K562 (cell line): ENCODE measurements around the gene IQCN. TPM values are rescaled to one million over a fixed set of nuclear protein-coding genes. Genes with fewer than 3 reads are reported as not detected.

Experiments
- ESRRA ChIP-seq: fragments of 450-650 bp; IDR thresholded peaks from 2 replicates; pipeline ENCODE4 v1.6.1; 2014; ENCODE audit warnings: low read depth, mild to moderate bottlenecking, moderate library complexity, borderline replicate concordance
- ETV6 ChIP-seq, 3 experiments: fragments of 150-350 bp in 1 of 3; sonication (generic) in 1 of 3; formaldehyde crosslinking in 1 of 3; IDR thresholded peaks; 2 replicates each; pipeline versions ENCODE4 v1.6.1 to v1.8.0; 2014 to 2022; ENCODE audit warnings: borderline replicate concordance in 2 of 3, low read depth in 2 of 3, antibody characterized with exemption in 1 of 3, low read length in 1 of 3, mild to moderate bottlenecking in 1 of 3, missing genetic modification reagents in 1 of 3
- GTF2F1 ChIP-seq: IDR thresholded peaks from 2 replicates; pipeline ENCODE4 v1.6.1; 2011; ENCODE audit warnings: low read depth, low read length, improper control_type of control experiment
- HDGF ChIP-seq: fragments of 450-650 bp; IDR thresholded peaks from 2 replicates; pipeline ENCODE4 v1.6.1; 2016
- HNRNPL ChIP-seq: fragments of 200-400 bp; formaldehyde crosslinking; IDR thresholded peaks from 2 replicates; pipeline ENCODE4 v1.6.1; 2017; ENCODE audit warnings: low read depth, mild to moderate bottlenecking, low read length
- KHSRP ChIP-seq: fragments of 450-650 bp; IDR thresholded peaks from 2 replicates; pipeline ENCODE4 v1.6.1; 2017
- LCOR ChIP-seq: sonication (generic); formaldehyde crosslinking; IDR thresholded peaks from 2 replicates; pipeline ENCODE4 v1.8.0; 2022; ENCODE audit warnings: mild to moderate bottlenecking, missing genetic modification reagents
- NFIC ChIP-seq: fragments of 450-650 bp; IDR thresholded peaks from 2 replicates; pipeline ENCODE4 v1.6.1; 2017; ENCODE audit warnings: mild to moderate bottlenecking, inconsistent platforms
- POLR3G ChIP-seq: IDR thresholded peaks from 2 replicates; pipeline ENCODE4 v1.6.1; 2011; ENCODE audit not compliant: insufficient read length, insufficient replicate concordance; ENCODE audit errors: extremely low read depth
- SIRT6 ChIP-seq: IDR thresholded peaks from one replicate; pipeline ENCODE4 v1.6.1; 2012; ENCODE audit warnings: low read depth, mild to moderate bottlenecking, control low read depth, inconsistent platforms, low read length, moderate library complexity
- SMC3 ChIP-seq: conservative IDR thresholded peaks from 2 replicates; pipeline ENCODE4 v1.6.1; 2011; ENCODE audit warnings: low read depth, low read length, improper control_type of control experiment; ENCODE audit not compliant: insufficient read depth
- SPI1 ChIP-seq: IDR thresholded peaks from 2 replicates; pipeline ENCODE4 v1.6.1; 2011; ENCODE audit warnings: low read depth, low read length, control low read depth, borderline replicate concordance
- TAF7 ChIP-seq: fragments of 450-650 bp; IDR thresholded peaks from 2 replicates; pipeline ENCODE4 v1.6.1; 2016; ENCODE audit warnings: missing genetic modification characterization, missing compliant biosample characterization
- TAL1 ChIP-seq: fragments of 450-650 bp; IDR thresholded peaks from 2 replicates; pipeline ENCODE4 v1.6.1; 2016; ENCODE audit warnings: mild to moderate bottlenecking
- THRAP3 ChIP-seq: fragments of 450-650 bp; IDR thresholded peaks from 2 replicates; pipeline ENCODE4 v1.6.1; 2016; ENCODE audit warnings: mild to moderate bottlenecking, inconsistent platforms, borderline replicate concordance
- U2AF2 ChIP-seq: fragments of 200-400 bp; formaldehyde crosslinking; optimal IDR thresholded peaks from 2 replicates; pipeline ENCODE3; 2017; ENCODE audit warnings: low read depth, mild to moderate bottlenecking, low read length
- XRCC5 ChIP-seq: fragments of 200-400 bp; formaldehyde crosslinking; IDR thresholded peaks from 2 replicates; pipeline ENCODE4 v1.6.1; 2017; ENCODE audit warnings: low read depth, mild to moderate bottlenecking, low read length
- ZNF175 ChIP-seq: fragments of 200-800 bp; sonication (Bioruptor generic); IDR thresholded peaks from 2 replicates; pipeline ENCODE4 v1.6.1; 2016; ENCODE audit warnings: low read depth, mild to moderate bottlenecking, missing genetic modification characterization, missing compliant biosample characterization
- ZNF184 ChIP-seq: sonication (generic); formaldehyde crosslinking; IDR thresholded peaks from 2 replicates; pipeline ENCODE4 v1.5.0; 2020; ENCODE audit warnings: missing genetic modification reagents
- ZNF3 ChIP-seq: fragments of 250-450 bp; sonication (Bioruptor Pico); IDR thresholded peaks from 2 replicates; pipeline ENCODE4 v1.5.0; 2021; ENCODE audit warnings: mild to moderate bottlenecking, moderate library complexity
- ZNF324 ChIP-seq: fragments of 250-450 bp; sonication (Bioruptor Pico); IDR thresholded peaks from 2 replicates; pipeline ENCODE4 v1.4.0; 2020; ENCODE audit warnings: mild to moderate bottlenecking
- ZNF561 ChIP-seq: fragments of 450-650 bp; formaldehyde crosslinking; conservative IDR thresholded peaks from 2 replicates; pipeline ENCODE4 v1.4.0; 2020; ENCODE audit warnings: mild to moderate bottlenecking, moderate library complexity
- ZNF583 ChIP-seq: fragments of 250-450 bp; sonication (Bioruptor Pico); IDR thresholded peaks from 2 replicates; pipeline ENCODE4 v1.4.0; 2020
- ZNF644 ChIP-seq: fragments of 200-800 bp; sonication (Bioruptor generic); IDR thresholded peaks from 2 replicates; pipeline ENCODE4 v1.6.1; 2016; ENCODE audit warnings: low read depth, missing genetic modification characterization, missing compliant biosample characterization
- ZNF699 ChIP-seq: fragments of 250-450 bp; sonication (Bioruptor Pico); IDR thresholded peaks from 2 replicates; pipeline ENCODE4 v1.8.0; 2021; ENCODE audit warnings: mild to moderate bottlenecking, moderate library complexity; ENCODE audit not compliant: insufficient replicate concordance
- polyA plus RNA-seq, 8 experiments: library from polyadenylated mRNA; depleted of rRNA in 4 of 8; stranded (reverse) in 5 of 8; unstranded in 3 of 8; fragments of >200 nt; fragmentation: Nextera tagmentation in 2 of 8; fragmentation: Illumina TruSeq in 1 of 8; extraction: Ambion mirVana in 2 of 8; extraction: Trizol in 1 of 8; gene quantifications; 2 replicates each; pipeline versions ENCODE4 v1.2.1 to v1.2.3, GENCODE V29; 2011 to 2014; ENCODE audit warnings: inconsistent platforms in 1 of 8, missing spikeins in 1 of 8
- total RNA-seq, 7 experiments: library from RNA; depleted of rRNA in 6 of 7; stranded (reverse); fragments of >200 nt in 6 of 7; fragmentation: Illumina TruSeq in 2 of 7; extraction: Trizol in 2 of 7; gene quantifications; 2 replicates each; pipeline versions ENCODE4 v1.2.1 to v1.2.3, GENCODE V29; 2011 to 2021; ENCODE audit warnings: low replicate concordance in 1 of 7
- TF ChIP-seq, protein P1 (sequence below): sonication (generic); formaldehyde crosslinking; IDR thresholded peaks from 2 replicates; pipeline ENCODE4 v1.8.1; 2023; ENCODE audit warnings: mild to moderate bottlenecking, missing genetic modification reagents, moderate library complexity
- TF ChIP-seq, protein P2 (sequence below), 2 experiments: IDR thresholded peaks; 2 replicates each; pipeline ENCODE4 v1.6.1; 2011; ENCODE audit warnings: borderline replicate concordance in 1 of 2, control low read depth in 1 of 2, low read depth in 1 of 2, low read length in 1 of 2, mild to moderate bottlenecking in 1 of 2, mixed read lengths in 1 of 2, moderate library complexity in 1 of 2; ENCODE audit not compliant: insufficient read depth in 1 of 2, insufficient read length in 1 of 2, poor library complexity in 1 of 2, severe bottlenecking in 1 of 2; ENCODE audit errors: extremely low read depth in 1 of 2

Gene IQCN
- total and polyA plus RNA-seq, 9 of the 15 experiments (the other 6 are each of a cell fraction or from before 2014, with no cell fraction given) = 0.01 to 0.07 (median 0.04) TPM; not detected in 3

DNA sequence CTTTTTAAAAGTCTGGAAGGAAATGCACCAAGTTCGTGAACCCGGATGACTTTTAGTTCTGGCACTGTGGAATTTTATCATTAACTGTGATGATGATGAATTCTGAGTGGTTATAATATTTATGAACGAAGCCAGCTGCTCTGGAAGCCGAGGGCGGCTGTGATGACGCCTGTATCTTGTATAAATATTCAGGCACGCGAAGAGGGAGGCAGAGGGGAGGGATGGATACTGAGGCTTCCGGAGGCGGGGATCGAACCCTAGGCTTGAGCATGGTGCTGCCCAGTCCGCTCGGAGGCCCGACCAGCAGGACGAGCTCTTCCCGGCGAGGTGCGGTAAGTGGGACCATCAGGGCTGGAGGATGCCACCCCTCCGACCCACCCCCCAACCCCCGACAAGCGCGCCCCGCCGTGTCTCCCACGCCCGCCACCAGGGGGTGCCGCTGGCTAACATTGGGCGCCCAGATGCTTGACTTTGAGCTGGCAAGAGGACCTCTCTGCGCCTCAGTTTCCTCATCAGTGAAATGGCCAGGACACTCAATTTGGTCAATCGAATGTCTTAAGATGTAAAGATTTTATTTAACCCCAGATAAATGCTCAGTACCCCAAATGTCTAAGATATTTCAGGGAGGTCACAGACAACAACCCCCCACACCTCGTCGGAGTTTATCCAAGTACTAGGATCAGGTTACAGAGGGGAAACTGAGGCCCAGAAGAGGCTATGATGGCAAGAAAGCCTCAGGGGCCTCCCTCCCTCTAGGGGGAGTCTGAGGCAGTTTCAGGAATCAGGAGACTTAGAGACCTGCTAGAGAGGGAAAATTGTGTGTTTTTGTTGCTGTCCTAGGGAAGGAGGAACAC, 65.9 kb downstream of the IQCN start (continued):
- TF ChIP-seq ZNF3 (CRISPR knock-in tag) = 0 out of 2 replicates have a peak, but pooled peaks have one; percentile 44
- TF ChIP-seq SMC3 = peak; percentile 84
- TF ChIP-seq HNRNPL = no peak
- no peak for TF ChIP-seq TAL1
- TF ChIP-seq XRCC5 = 0 out of 2 replicates have a peak, but pooled peaks have one; percentile 47
- TF ChIP-seq, protein P1, sequence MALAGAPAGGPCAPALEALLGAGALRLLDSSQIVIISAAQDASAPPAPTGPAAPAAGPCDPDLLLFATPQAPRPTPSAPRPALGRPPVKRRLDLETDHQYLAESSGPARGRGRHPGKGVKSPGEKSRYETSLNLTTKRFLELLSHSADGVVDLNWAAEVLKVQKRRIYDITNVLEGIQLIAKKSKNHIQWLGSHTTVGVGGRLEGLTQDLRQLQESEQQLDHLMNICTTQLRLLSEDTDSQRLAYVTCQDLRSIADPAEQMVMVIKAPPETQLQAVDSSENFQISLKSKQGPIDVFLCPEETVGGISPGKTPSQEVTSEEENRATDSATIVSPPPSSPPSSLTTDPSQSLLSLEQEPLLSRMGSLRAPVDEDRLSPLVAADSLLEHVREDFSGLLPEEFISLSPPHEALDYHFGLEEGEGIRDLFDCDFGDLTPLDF (CRISPR knock-in tag) = no peak
- peak; percentile 14; the same call in 1 of the 2 replicates for TF ChIP-seq NFIC
- TF ChIP-seq ZNF324 (CRISPR knock-in tag) = no peak
- TF ChIP-seq ESRRA = peak; percentile 97
- no peak for TF ChIP-seq ETV6 (IDR thresholded peaks at IDR 0.05; ENCODE audit: borderline replicate concordance in 1 of 2, low read depth in 2 of 2, low read length in 1 of 2)
- TF ChIP-seq ETV6 (CRISPR knock-in tag; IDR thresholded peaks at IDR 0.05; ENCODE audit: borderline replicate concordance) = no peak
- TF ChIP-seq U2AF2 = no peak
- TF ChIP-seq ZNF644 (tag) = no peak
- no peak for TF ChIP-seq TAF7 (tag)
- no peak for TF ChIP-seq KHSRP
- TF ChIP-seq ZNF699 (CRISPR knock-in tag) = no peak
- no peak for TF ChIP-seq ZNF175
- TF ChIP-seq SPI1 = no peak
- no peak for TF ChIP-seq HDGF
- TF ChIP-seq POLR3G = no peak
- TF ChIP-seq THRAP3 = no peak
- TF ChIP-seq, protein P2, sequence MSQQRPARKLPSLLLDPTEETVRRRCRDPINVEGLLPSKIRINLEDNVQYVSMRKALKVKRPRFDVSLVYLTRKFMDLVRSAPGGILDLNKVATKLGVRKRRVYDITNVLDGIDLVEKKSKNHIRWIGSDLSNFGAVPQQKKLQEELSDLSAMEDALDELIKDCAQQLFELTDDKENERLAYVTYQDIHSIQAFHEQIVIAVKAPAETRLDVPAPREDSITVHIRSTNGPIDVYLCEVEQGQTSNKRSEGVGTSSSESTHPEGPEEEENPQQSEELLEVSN (IDR thresholded peaks at IDR 0.05; ENCODE audit: borderline replicate concordance in 1 of 2, extremely low read depth in 1 of 2, insufficient read depth in 1 of 2, insufficient read length in 1 of 2, low read depth in 1 of 2, low read length in 1 of 2, poor library complexity in 1 of 2, severe bottlenecking in 1 of 2) = no peak
- TF ChIP-seq ZNF184 (CRISPR knock-in tag) = no peak
- no peak for TF ChIP-seq SIRT6
- no peak for TF ChIP-seq LCOR (CRISPR knock-in tag)
- TF ChIP-seq ZNF583 = no peak
- no peak for TF ChIP-seq GTF2F1
- TF ChIP-seq ZNF561 (CRISPR knock-in tag) = no peak
